ENCODE data around the gene DROSHA. TPM values are rescaled to one million over a fixed set of nuclear protein-coding genes. Genes with fewer than 3 reads are reported as not detected.

The DROSHA gene
- total RNA-seq, 2 donors from 2014 or later = 16.1 to 85.0 TPM

DNA sequence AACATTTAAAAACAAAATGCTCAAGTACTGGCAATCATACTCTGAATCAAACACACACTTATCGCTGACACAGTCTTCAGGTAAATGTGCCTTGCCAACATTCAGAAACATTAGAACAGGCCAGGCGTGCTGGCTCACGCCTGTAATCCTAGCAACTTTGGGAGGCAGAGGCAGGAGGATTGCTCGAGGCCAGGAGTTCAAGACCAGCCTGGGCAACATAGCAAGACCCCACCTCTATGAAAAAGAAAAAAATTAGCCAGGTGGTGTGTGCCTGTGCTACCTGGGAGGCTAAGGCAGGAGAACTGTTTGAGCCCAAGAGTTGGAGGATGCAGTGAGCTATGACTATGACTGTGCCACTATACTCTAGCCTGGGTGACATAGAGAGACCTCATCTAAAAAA is 20.6 kb downstream of the DROSHA start:
- no peak for TF ChIP-seq POLR2A (IDR thresholded peaks at IDR 0.05)
- 95 to 99% methylated on average over 4 of the region's 4 CpGs for WGBS, 2 donors
- ATAC-seq = no peak

DNA sequence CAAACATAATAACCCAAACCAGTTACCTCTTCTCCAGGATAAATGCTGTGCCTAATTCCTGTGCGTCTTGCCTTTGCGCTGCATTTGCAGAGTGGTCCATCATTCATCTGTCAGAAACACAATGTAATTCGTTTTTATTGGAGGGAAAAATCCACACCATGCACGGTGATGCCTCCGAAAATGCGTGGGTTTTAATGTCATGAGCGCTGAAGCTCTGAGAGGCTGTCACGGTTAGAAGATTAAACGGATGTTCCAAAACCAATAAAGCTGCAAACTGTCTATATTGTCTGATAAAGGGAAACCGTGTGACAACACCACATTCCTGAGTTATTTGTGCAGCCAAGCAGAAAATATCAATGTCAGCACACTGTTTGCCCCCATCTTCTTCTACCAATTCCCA is 27.4 kb downstream of the DROSHA start:
- peaks cover 0 to 26% of the 10 kb centered on the region in 2 donors for H3K36me3 ChIP-seq (replicated peaks in 1 of 2; ENCODE audit: insufficient read depth in 1 of 2, low read depth in 2 of 2)
- 82 to 89% methylated on average over 10 of the region's 10 CpGs for WGBS, 2 donors
- intact Hi-C loops (cut with DNase I) = no loop called here

More for the DNA sequence above, 20.6 kb downstream of the DROSHA start:
- H3K27ac ChIP-seq = no peak overlapping the region
- DNase-seq = no peak
- H3K27me3 ChIP-seq = no peaks in the 10 kb centered on the region
- H3K4me1 ChIP-seq = no peaks in the 10 kb centered on the region
- no peak overlapping the region for H3K4me3 ChIP-seq
- H3K9me3 ChIP-seq = no peaks in the 10 kb centered on the region
- peaks cover 20 to 44% of the 10 kb centered on the region in 2 donors for H3K36me3 ChIP-seq (replicated peaks in 1 of 2; ENCODE audit: insufficient read depth in 1 of 2, low read depth in 2 of 2)
- intact Hi-C loops (cut with DNase I) = no loop called here

DNA sequence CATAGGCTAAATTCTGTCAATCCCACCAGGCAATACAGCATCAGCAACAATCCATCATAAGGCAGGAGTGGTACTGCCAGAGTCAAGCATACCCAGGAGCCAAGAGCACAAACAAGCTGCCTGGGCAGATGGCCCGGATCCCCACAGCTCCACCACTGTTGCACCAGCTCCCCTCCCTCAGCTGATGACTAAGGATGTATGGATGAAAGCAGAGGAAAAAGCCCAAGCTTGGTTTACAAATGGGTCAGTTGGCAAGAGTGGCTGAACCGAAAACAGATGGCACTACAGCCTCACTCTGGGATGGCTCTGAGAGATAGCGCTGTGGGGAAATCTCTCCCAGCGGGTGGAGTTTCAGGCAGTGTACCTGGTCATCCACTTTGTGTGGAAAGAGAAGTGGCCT is 29.4 kb downstream of the DROSHA start:
- H3K9me3 ChIP-seq = no peaks in the 10 kb centered on the region
- H3K27me3 ChIP-seq = no peaks in the 10 kb centered on the region
- no peaks in the 10 kb centered on the region for H3K4me1 ChIP-seq
- H3K36me3 ChIP-seq (replicated peaks in 1 of 2; ENCODE audit: insufficient read depth in 1 of 2, low read depth in 2 of 2) = peaks cover 0 to 19% of the 10 kb centered on the region in 2 donors
- intact Hi-C loops (cut with DNase I) = no loop called here
- no peak overlapping the region for H3K4me3 ChIP-seq
- H3K27ac ChIP-seq = no peak overlapping the region
- no peak for DNase-seq
- no peak for ATAC-seq
- 93 to 96% methylated on average over 4 of the region's 4 CpGs for WGBS, 2 donors
- TF ChIP-seq POLR2A (IDR thresholded peaks at IDR 0.05) = no peak
- TF ChIP-seq, protein P1, sequence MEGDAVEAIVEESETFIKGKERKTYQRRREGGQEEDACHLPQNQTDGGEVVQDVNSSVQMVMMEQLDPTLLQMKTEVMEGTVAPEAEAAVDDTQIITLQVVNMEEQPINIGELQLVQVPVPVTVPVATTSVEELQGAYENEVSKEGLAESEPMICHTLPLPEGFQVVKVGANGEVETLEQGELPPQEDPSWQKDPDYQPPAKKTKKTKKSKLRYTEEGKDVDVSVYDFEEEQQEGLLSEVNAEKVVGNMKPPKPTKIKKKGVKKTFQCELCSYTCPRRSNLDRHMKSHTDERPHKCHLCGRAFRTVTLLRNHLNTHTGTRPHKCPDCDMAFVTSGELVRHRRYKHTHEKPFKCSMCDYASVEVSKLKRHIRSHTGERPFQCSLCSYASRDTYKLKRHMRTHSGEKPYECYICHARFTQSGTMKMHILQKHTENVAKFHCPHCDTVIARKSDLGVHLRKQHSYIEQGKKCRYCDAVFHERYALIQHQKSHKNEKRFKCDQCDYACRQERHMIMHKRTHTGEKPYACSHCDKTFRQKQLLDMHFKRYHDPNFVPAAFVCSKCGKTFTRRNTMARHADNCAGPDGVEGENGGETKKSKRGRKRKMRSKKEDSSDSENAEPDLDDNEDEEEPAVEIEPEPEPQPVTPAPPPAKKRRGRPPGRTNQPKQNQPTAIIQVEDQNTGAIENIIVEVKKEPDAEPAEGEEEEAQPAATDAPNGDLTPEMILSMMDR (IDR thresholded peaks at IDR 0.05) = no peak

More for the DNA sequence above, 27.4 kb downstream of the DROSHA start:
- H3K9me3 ChIP-seq = no peaks in the 10 kb centered on the region
- H3K27me3 ChIP-seq = no peaks in the 10 kb centered on the region
- H3K4me1 ChIP-seq = no peaks in the 10 kb centered on the region
- no peak for ATAC-seq
- TF ChIP-seq, protein P1 (IDR thresholded peaks at IDR 0.05) = no peak
- no peak for TF ChIP-seq POLR2A (IDR thresholded peaks at IDR 0.05)
- H3K27ac ChIP-seq = no peak overlapping the region
- H3K4me3 ChIP-seq = no peak overlapping the region
- no peak for DNase-seq

DNA sequence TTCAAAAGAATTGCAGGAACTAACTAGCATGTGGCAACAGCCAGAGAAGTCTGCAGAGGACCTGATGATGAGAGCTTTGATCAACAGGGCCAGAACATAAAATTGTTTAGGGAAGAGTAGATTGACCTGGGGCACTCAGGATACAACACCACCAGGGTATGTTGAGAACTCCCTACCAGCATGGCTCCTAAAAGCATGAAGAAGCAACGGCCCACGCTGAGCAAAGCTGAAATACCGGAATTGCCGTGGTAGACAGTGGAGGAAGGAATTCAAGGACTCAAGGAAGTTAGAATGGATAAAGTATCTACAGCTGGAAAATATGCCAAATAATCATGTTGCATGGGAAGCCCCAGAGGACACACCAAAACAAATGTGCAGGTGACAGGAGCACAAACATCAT is 31.6 kb downstream of the DROSHA start:
- DNase-seq (no peak), ATAC-seq (no peak)
- H3K4me3 ChIP-seq = no peak overlapping the region
- H3K9me3 ChIP-seq = no peaks in the 10 kb centered on the region
- intact Hi-C loops (cut with DNase I) = no loop called here
- peaks cover 0 to 24% of the 10 kb centered on the region in 2 donors for H3K36me3 ChIP-seq (replicated peaks in 1 of 2; ENCODE audit: insufficient read depth in 1 of 2, low read depth in 2 of 2)
- H3K4me1 ChIP-seq = no peaks in the 10 kb centered on the region
- WGBS, 2 donors = 95 to 97% methylated on average over 4 of the region's 4 CpGs
- no peak for TF ChIP-seq POLR2A (IDR thresholded peaks at IDR 0.05)
- TF ChIP-seq, protein P1 (IDR thresholded peaks at IDR 0.05) = no peak
- H3K27ac ChIP-seq = no peak overlapping the region
- no peaks in the 10 kb centered on the region for H3K27me3 ChIP-seq

DNA sequence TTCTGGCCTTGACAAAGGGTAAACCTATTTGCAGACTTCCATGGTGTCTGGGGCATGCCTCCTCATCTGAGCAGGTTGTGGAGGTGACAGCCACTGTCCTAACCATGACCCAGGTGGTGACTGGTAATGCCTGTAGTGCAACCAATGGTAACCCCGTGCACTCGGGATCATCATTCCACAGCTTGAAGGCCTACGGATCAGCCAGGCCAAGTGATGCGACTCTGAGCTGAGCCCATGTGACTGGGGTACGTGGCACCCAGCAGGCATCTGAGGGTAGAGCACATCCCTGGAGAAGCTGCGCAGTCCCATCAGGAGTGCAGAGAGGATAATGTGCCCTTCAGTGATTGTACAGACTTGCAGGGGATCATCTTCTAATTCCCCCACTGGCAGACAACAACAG is 35.0 kb downstream of the DROSHA start:
- peaks cover 0 to 11% of the 10 kb centered on the region in 2 donors for H3K36me3 ChIP-seq (replicated peaks in 1 of 2; ENCODE audit: insufficient read depth in 1 of 2, low read depth in 2 of 2)
- H3K9me3 ChIP-seq = no peaks in the 10 kb centered on the region
- WGBS, 2 donors = 95 to 100% methylated on average over 1 to 6 of the region's 6 CpGs
- H3K4me3 ChIP-seq = no peak overlapping the region
- DNase-seq (no peak), ATAC-seq (no peak)
- intact Hi-C loops (cut with DNase I) = no loop called here
- no peaks in the 10 kb centered on the region for H3K27me3 ChIP-seq
- no peaks in the 10 kb centered on the region for H3K4me1 ChIP-seq
- H3K27ac ChIP-seq = no peak overlapping the region
- TF ChIP-seq, protein P1 (IDR thresholded peaks at IDR 0.05) = no peak
- no peak for TF ChIP-seq POLR2A (IDR thresholded peaks at IDR 0.05)

Measured in body of pancreas (tissue), 4 donors.